Stomach (tissue), 4 donors: Measurements from ENCODE around the gene ARHGAP15.

ENCODE experiments used
- CTCF ChIP-seq, 7 experiments: fragments of 450-650 bp in 4 of 7; fragments of 200-600 bp in 3 of 7; sonication (generic) in 3 of 7; IDR thresholded peaks; one replicate each; pipeline ENCODE4 v1.5.1; 2016 to 2019; ENCODE audit warnings: antibody characterized with exemption in 7 of 7, control low read depth in 2 of 7, mild to moderate bottlenecking in 1 of 7
- POLR2AphosphoS5 ChIP-seq, 3 donors: sonication (generic); formaldehyde crosslinking; IDR thresholded peaks; one replicate each; pipeline ENCODE4 v1.6.1; 2016; ENCODE audit warnings: antibody characterized with exemption in 3 of 3

GRCh38 chr2:143397884-143398614 is 268.8 kb downstream of the ARHGAP15 start:
- TF ChIP-seq CTCF (IDR thresholded peaks at IDR 0.05) (no peak), POLR2AphosphoS5 (IDR thresholded peaks at IDR 0.05) (no peak)
